Colonic mucosa (tissue), 4 donors: ENCODE data around the gene KCNIP4. TPM values are rescaled to one million over a fixed set of nuclear protein-coding genes. Genes with fewer than 3 reads are reported as not detected.

Source experiments
- DNase-seq: peaks from one replicate; pipeline ENCODE4 v3.0.0-alpha.2; 2020
- H3K27ac ChIP-seq: fragments of 200-600 bp; one replicate; pipeline ENCODE4 v1.8.0; 2021
- H3K27me3 ChIP-seq: fragments of 200-600 bp; one replicate; pipeline ENCODE4 v1.8.0; 2021
- H3K36me3 ChIP-seq: fragments of 200-600 bp; one replicate; pipeline ENCODE4 v1.8.0; 2021
- H3K4me1 ChIP-seq: fragments of 200-600 bp; one replicate; pipeline ENCODE4 v1.8.0; 2021; ENCODE audit warnings: mild to moderate bottlenecking
- H3K4me3 ChIP-seq: fragments of 200-600 bp; one replicate; pipeline ENCODE4 v1.8.0; 2021
- H3K9ac ChIP-seq, 2 donors: one replicate each; pipeline ENCODE4 v1.7.0; 2013; ENCODE audit warnings: control low read depth in 2 of 2, low read depth in 2 of 2, low read length in 2 of 2
- H3K9me3 ChIP-seq: fragments of 200-600 bp; one replicate; pipeline ENCODE4 v1.8.0; 2021
- CTCF ChIP-seq: fragments of 200-600 bp; IDR thresholded peaks from one replicate; pipeline ENCODE4 v1.8.0; 2022; ENCODE audit warnings: antibody characterized with exemption, mild to moderate bottlenecking
- intact Hi-C: fragments of 100-400 bp; cut with DNase I; formaldehyde crosslinking; loops from one replicate; pipeline ENCODE4 v1.14.1; 2022
- total RNA-seq, 2 donors: library from RNA; stranded (reverse); fragmentation: NEBNext Ultra II Directional in 1 of 2; extraction: Animal tissue kit (Norgen Biotek cat#: 25700) in 1 of 2; gene quantifications; one replicate each; pipeline ENCODE4 v1.2.1, GENCODE V29; 2021
- donor health status: healthy.
- donor health status: DM: no; HTN: no; CAD: no.
- donor health status: DM: no; HTN: no; CAD: no.

Gene KCNIP4
- total RNA-seq, 2 donors from 2014 or later: 0.67 to 1.2 TPM

- DNase-seq: no peak
- Histone ChIP-seq H3K4me3 (no peak overlapping the region), H3K9ac (no peak overlapping the region), H3K9me3 (no peaks in the 10 kb centered on the region), H3K4me1 (no peaks in the 10 kb centered on the region), H3K27ac (no peak overlapping the region), H3K27me3 (no peaks in the 10 kb centered on the region), H3K36me3 (no peaks in the 10 kb centered on the region)
- intact Hi-C loops: no loop called here
- TF ChIP-seq CTCF: no peak
Measured at GRCh38 chr4:21835712-21836111, 112.9 kb downstream of the KCNIP4 start.

- Histone ChIP-seq H3K4me1 (no peaks in the 10 kb centered on the region), H3K27ac (no peak overlapping the region), H3K27me3 (no peaks in the 10 kb centered on the region), H3K9ac (no peak overlapping the region), H3K36me3 (no peaks in the 10 kb centered on the region), H3K9me3 (no peaks in the 10 kb centered on the region), H3K4me3 (no peak overlapping the region)
- no peak for TF ChIP-seq CTCF
- DNase-seq: no peak
- intact Hi-C loops: no loop called here
Measured at GRCh38 chr4:21830272-21830671, 118.3 kb downstream of the KCNIP4 start.

GRCh38 chr4:21827575-21827974 lies 121.0 kb downstream of the KCNIP4 start:
- no peak for DNase-seq
- Histone ChIP-seq H3K27me3 (no peaks in the 10 kb centered on the region), H3K27ac (no peak overlapping the region), H3K4me1 (no peaks in the 10 kb centered on the region), H3K9ac (no peak overlapping the region), H3K9me3 (no peaks in the 10 kb centered on the region), H3K4me3 (no peak overlapping the region), H3K36me3 (no peaks in the 10 kb centered on the region)
- TF ChIP-seq CTCF: no peak
- intact Hi-C loops: no loop called here

GRCh38 chr4:21826071-21826470 lies 122.5 kb downstream of the KCNIP4 start:
- Histone ChIP-seq H3K9me3 (no peaks in the 10 kb centered on the region), H3K4me3 (no peak overlapping the region), H3K4me1 (no peaks in the 10 kb centered on the region), H3K36me3 (no peaks in the 10 kb centered on the region), H3K27ac (no peak overlapping the region), H3K27me3 (no peaks in the 10 kb centered on the region), H3K9ac (no peak overlapping the region)
- TF ChIP-seq CTCF: no peak
- intact Hi-C loops: no loop called here
- DNase-seq: no peak

GRCh38 chr4:21819086-21819485 lies 129.5 kb downstream of the KCNIP4 start:
- Histone ChIP-seq H3K9me3 (no peaks in the 10 kb centered on the region), H3K4me3 (no peak overlapping the region), H3K36me3 (no peaks in the 10 kb centered on the region), H3K27ac (no peak overlapping the region), H3K27me3 (no peaks in the 10 kb centered on the region), H3K4me1 (no peaks in the 10 kb centered on the region), H3K9ac (no peak overlapping the region)
- intact Hi-C loops: no loop called here
- no peak for DNase-seq
- TF ChIP-seq CTCF: no peak
